Skeletal muscle tissue (tissue), 4 donors: ENCODE measurements around the gene PRLR. TPM values are rescaled to one million over a fixed set of nuclear protein-coding genes. Genes with fewer than 3 reads are reported as not detected.

Experiments used
- H3K27ac ChIP-seq: one replicate; pipeline ENCODE4 v1.7.0; 2013; ENCODE audit warnings: mild to moderate bottlenecking, low read depth, low read length, inconsistent platforms
- H3K27me3 ChIP-seq, 3 donors: one replicate each; pipeline ENCODE4 v1.7.0; 2013; ENCODE audit warnings: low read length in 3 of 3; ENCODE audit not compliant: control insufficient read depth in 3 of 3, insufficient read depth in 3 of 3
- H3K36me3 ChIP-seq, 3 donors: one replicate each; pipeline ENCODE4 v1.7.0; 2013; ENCODE audit warnings: low read length in 3 of 3; ENCODE audit not compliant: control insufficient read depth in 3 of 3, insufficient read depth in 3 of 3
- H3K4me1 ChIP-seq, 3 donors: one replicate each; pipeline ENCODE4 v1.7.0; 2013; ENCODE audit warnings: low read length in 3 of 3, mild to moderate bottlenecking in 3 of 3; ENCODE audit not compliant: control insufficient read depth in 3 of 3, insufficient read depth in 3 of 3
- H3K4me3 ChIP-seq, 3 donors: one replicate each; pipeline ENCODE4 v1.7.0; 2013; ENCODE audit warnings: low read length in 3 of 3
- H3K9ac ChIP-seq, 3 donors: one replicate each; pipeline ENCODE4 v1.7.0; 2013; ENCODE audit warnings: low read length in 3 of 3, mild to moderate bottlenecking in 3 of 3, moderate library complexity in 2 of 3, low read depth in 1 of 3
- H3K9me3 ChIP-seq, 3 donors: one replicate each; pipeline ENCODE4 v1.7.0; 2013; ENCODE audit warnings: low read length in 3 of 3; ENCODE audit not compliant: control insufficient read depth in 3 of 3
- total RNA-seq: library from RNA; depleted of rRNA; stranded (reverse); fragments of >200 nt; gene quantifications from one replicate; pipeline ENCODE4 v1.2.3, GENCODE V29; 2014
- donor health status: Osteomylitis.

The PRLR gene
- total RNA-seq, 1 donor from 2014 or later = 0.52 TPM

DNA sequence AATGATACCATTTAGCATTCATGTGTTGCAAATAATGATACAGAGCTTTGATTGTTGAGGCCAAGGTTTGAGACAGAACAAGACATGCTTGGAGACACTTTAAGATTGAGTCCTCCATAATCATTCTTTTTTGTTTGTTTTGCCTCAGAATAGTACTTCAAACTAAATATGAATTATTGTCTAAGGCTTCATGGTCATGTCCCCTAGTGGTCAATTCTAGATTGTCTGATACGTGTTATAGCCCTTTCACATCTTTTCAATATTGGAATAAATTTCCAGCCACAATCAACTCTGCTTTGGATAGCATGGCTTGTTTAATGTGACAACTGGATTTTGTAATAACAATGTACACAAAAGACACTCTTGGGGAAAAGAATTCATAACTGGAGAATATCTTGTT lies 64.2 kb downstream of the PRLR start:
- no peak overlapping the region for H3K27ac ChIP-seq
- H3K27me3 ChIP-seq = no peaks in the 10 kb centered on the region
- H3K4me1 ChIP-seq = peaks cover 0 to 4% (median 3%) of the 10 kb centered on the region in 3 donors
- H3K36me3 ChIP-seq = no peaks in the 10 kb centered on the region
- peaks cover 0 to 2% (median 0%) of the 10 kb centered on the region in 3 donors for H3K9me3 ChIP-seq
- H3K9ac ChIP-seq = no peak overlapping the region
- no peak overlapping the region for H3K4me3 ChIP-seq

DNA sequence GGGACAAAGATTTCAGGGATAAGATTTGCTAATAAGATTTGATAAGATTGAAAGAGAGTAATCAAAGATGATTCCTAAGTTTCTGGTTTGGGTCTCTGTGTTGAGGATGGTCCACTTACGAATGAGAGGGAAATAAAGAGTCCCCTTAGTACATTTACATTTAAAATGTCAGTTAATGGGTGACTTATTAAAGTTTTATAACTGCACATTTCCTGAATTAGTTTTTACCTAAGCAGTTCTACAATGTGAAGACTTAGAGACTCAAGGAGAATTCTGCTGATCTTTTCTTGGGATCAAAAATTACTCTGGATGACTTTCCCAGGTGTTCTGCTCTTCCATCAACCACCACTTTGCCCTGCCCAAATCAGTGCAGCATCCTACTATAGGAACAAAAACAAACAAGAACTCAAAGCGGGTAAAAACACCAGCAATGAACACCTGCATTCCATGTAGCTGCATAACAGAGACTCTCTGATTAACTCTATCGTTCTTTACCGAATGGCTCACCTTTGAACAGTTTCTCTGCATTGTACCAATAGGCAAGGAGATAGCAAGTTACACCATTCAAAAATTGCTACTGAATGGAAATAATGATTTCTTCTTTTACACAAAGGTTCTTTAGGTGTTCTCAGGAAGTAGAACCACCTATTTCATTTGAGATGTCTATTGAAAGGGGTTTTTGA lies 65.3 kb downstream of the PRLR start:
- Histone ChIP-seq H3K4me1 (peaks cover 0 to 4% (median 3%) of the 10 kb centered on the region in 3 donors), H3K9ac (no peak overlapping the region), H3K27me3 (no peaks in the 10 kb centered on the region), H3K36me3 (no peaks in the 10 kb centered on the region), H3K9me3 (peaks cover 0 to 2% (median 0%) of the 10 kb centered on the region in 3 donors), H3K27ac (no peak overlapping the region), H3K4me3 (no peak overlapping the region)

DNA sequence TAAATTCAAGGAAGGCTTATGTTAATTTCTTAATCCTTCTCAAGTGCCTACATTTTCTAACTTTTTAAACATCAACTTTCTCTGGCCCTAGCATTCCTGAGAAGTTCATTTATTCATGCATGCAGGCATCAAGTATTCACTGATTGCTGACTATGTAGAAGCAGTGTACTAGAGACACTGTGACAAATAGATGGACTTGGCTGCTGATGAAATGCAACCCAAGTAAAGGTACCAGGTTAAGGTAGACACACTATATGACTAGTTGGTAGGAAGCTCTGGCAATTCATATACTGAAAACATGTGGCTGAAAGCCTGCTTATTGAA lies 66.6 kb downstream of the PRLR start:
- H3K27me3 ChIP-seq = no peaks in the 10 kb centered on the region
- peaks cover 0 to 4% (median 3%) of the 10 kb centered on the region in 3 donors for H3K4me1 ChIP-seq
- H3K4me3 ChIP-seq = no peak overlapping the region
- H3K27ac ChIP-seq = no peak overlapping the region
- H3K9me3 ChIP-seq = no peaks in the 10 kb centered on the region
- no peak overlapping the region for H3K9ac ChIP-seq
- no peaks in the 10 kb centered on the region for H3K36me3 ChIP-seq

DNA sequence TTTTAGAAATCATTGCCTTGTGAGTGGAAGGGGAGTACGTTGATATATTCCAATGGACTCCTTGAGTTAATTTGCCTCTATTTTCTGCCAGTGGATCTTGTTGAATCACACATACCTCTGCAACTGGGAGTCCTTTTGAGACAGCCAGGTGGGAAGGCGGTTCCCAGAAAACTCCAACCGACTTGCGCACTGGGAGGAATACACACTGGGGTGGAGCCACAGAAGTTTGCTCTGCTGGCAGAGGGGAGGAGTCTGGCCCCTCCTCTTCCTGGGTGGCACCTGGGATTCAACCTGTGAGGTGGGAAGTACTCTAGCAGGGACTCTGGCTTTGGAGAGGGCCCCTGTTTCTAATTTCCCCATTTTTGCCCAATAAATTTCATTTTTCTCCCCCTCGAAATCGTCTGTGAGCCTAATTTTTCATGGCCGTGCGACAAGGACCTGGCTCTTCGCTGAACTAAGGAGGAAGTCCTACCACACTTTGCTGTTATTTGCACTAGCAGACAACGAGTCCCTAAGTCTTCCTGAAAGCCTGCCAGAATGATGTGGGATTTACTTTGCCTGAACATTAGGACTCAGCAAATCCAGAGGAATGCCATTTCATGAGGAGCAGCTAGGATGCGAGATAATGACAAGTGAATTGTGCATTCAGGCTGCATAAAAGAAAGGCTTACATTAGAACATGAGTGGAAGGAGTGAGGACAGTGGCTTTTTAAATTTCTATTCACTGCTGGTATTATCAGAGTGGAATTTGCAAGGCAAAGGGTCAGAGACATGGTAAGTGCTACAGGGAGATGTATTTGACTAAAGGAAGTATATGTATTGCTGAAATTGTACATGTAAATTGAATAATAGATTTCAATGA lies 67.2 kb downstream of the PRLR start:
- Histone ChIP-seq H3K9me3 (no peaks in the 10 kb centered on the region), H3K27me3 (no peaks in the 10 kb centered on the region)

DNA sequence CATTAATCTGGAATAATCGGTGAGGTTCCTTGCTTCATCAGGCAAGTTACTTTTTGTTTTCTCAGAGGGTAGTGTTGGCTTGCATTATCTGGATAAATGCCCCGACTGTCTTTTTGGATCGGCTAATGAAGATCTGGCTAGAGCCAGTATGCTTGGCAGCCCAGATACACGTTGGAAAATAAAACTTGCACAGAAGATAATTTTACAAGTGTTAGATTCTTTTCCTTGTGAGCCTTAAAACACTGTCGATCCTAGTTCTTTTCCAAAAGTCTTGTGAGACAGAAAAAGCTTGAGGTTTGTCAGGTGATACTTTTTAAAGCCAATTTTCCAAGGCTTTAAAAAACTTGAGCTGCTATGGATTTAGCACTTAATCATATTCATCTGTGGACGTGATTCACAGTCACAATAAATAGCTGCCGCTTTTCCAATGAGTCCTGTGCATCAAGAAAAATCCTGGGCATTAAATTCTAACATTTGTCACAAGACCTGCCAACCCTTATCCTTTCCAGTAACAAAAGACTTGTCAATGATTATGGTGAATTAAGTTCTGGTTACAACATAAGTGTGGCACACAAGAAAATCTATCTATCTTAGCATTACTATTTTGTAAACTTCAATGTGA lies 68.5 kb downstream of the PRLR start:
- no peak overlapping the region for H3K4me3 ChIP-seq
- no peaks in the 10 kb centered on the region for H3K9me3 ChIP-seq
- no peak overlapping the region for H3K27ac ChIP-seq
- peaks cover 0 to 4% (median 3%) of the 10 kb centered on the region in 3 donors for H3K4me1 ChIP-seq
- no peak overlapping the region for H3K9ac ChIP-seq
- no peaks in the 10 kb centered on the region for H3K36me3 ChIP-seq
- no peaks in the 10 kb centered on the region for H3K27me3 ChIP-seq

More for the DNA sequence above, 67.2 kb downstream of the PRLR start:
- no peak overlapping the region for H3K4me3 ChIP-seq
- no peaks in the 10 kb centered on the region for H3K36me3 ChIP-seq
- H3K27ac ChIP-seq = no peak overlapping the region
- H3K9ac ChIP-seq = no peak overlapping the region
- H3K4me1 ChIP-seq = peaks cover 0 to 4% (median 3%) of the 10 kb centered on the region in 3 donors

DNA sequence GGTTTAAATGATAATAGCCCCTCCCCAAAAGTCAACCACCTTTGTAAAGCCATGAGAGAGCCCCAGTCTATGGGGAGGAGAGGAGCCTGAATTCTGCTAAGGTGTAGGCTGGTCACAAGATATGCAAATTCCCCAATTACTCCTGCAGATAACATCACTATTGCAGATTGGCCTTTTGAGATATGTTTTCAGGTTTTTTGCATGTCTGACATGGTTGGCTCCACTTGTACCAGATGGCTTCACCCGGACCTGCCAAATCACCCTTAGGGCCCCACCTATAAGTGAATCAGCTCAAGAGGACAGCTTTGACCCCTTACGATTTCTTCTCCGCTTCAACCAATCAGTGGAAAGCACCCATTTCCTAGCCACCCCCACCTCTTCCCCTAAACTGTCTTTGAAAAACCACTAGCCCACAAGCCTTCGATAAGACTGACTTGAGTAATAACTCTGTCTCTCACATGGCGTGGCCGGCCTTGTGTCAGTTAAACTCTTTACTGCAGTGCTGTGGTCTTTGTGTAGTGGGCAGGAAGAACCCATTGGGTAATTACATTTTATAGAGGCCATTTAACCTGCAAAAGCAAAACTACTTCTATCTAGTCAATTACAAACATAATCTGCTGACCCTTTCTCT lies 69.7 kb downstream of the PRLR start:
- Histone ChIP-seq H3K9ac (no peak overlapping the region), H3K27ac (no peak overlapping the region), H3K4me3 (no peak overlapping the region), H3K9me3 (no peaks in the 10 kb centered on the region), H3K36me3 (no peaks in the 10 kb centered on the region), H3K27me3 (no peaks in the 10 kb centered on the region), H3K4me1 (peaks cover 0 to 4% (median 3%) of the 10 kb centered on the region in 3 donors)

DNA sequence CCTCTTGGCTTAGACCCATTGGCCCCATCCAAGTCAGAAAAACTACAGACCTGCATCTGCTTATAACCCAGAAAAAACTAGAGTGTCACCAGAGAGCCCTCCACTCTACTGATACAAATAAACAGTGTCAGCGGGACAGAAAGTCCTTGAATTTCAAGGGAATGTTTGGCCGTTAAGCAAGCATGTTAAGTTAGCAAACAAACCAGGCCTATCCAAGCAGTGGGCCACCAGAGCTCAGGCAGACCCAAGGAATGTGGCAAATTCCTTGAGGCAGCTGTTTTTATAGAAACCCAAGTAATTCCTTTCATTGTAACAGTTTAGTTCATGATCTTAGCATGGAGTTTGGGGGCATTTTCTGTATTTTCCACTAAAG lies 70.9 kb downstream of the PRLR start:
- Histone ChIP-seq H3K27me3 (no peaks in the 10 kb centered on the region), H3K9ac (no peak overlapping the region), H3K4me1 (peaks cover 0 to 4% (median 3%) of the 10 kb centered on the region in 3 donors), H3K9me3 (no peaks in the 10 kb centered on the region), H3K27ac (no peak overlapping the region), H3K4me3 (no peak overlapping the region), H3K36me3 (no peaks in the 10 kb centered on the region)

DNA sequence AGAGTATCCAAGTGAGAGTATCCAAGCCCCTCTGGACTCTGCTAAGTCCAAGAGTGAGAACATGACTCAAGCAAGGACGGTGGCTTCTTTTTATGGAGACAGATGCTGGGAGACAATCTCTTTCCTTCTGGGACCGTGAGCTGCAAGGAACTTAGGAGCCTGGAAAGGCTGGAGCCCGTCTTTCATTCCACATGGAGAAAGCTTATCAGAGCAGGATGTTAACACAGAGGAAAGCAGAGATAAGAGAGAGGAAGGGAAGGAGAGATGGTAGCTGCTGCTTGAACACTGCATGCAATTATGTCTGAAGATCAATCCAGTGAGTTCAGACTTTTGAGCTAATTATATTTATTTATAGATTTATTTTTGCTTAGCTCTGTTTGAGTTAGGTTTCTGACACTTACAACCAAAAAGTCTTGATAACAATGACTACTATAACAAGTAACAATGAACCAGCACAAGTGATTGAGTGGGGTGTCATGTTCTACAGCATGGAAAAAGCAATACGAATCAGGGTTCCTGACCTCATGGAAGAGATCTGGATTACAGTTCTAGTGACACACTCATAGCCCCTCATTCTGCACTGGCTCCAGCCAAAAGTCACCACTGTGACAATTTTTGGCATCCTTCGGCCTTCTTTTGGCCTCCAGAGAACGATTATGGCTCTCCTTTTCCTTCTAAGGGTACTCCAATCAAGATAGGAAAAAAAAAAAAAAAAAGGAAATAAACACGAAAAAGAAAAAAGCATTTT lies 71.5 kb downstream of the PRLR start:
- Histone ChIP-seq H3K9me3 (no peaks in the 10 kb centered on the region), H3K4me1 (peaks cover 0 to 4% (median 3%) of the 10 kb centered on the region in 3 donors), H3K27me3 (no peaks in the 10 kb centered on the region), H3K4me3 (no peak overlapping the region), H3K36me3 (no peaks in the 10 kb centered on the region), H3K9ac (no peak overlapping the region), H3K27ac (no peak overlapping the region)

DNA sequence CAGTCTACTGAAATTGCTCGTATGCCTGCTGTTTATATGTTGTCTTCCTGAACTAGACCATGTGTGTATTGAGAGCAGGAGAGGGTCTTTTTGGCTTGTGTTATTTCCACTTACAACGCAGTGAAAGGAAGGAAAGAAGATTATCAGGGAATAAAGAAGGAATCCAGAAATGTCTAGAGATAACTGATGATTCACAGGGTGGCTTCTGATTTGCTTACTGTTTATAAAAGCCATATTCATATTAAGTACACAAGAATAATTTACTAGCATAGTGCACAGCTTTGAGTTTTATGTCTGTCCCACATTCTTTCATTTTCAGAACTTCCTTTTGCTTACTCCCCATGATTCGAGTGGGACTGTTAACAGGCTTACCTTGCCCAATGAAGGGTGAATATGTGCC lies 72.1 kb downstream of the PRLR start:
- Histone ChIP-seq H3K4me3 (no peak overlapping the region), H3K4me1 (peaks cover 0 to 4% (median under 1%) of the 10 kb centered on the region in 3 donors), H3K9me3 (no peaks in the 10 kb centered on the region), H3K27me3 (no peaks in the 10 kb centered on the region), H3K9ac (no peak overlapping the region), H3K27ac (no peak overlapping the region), H3K36me3 (no peaks in the 10 kb centered on the region)
